Bronchial smooth muscle cell (primary cell): ENCODE results near the gene CD47. TPM values are rescaled to one million over a fixed set of nuclear protein-coding genes. Genes with fewer than 3 reads are reported as not detected.

ENCODE experiments used
- total RNA-seq: library from RNA; depleted of rRNA; stranded (reverse); fragments of >200 nt; gene quantifications from 2 replicates; pipeline ENCODE4 v1.2.1, GENCODE V29; 2014

The CD47 gene
- 75.8 and 86.5 TPM in 2 replicates for total RNA-seq

DNA sequence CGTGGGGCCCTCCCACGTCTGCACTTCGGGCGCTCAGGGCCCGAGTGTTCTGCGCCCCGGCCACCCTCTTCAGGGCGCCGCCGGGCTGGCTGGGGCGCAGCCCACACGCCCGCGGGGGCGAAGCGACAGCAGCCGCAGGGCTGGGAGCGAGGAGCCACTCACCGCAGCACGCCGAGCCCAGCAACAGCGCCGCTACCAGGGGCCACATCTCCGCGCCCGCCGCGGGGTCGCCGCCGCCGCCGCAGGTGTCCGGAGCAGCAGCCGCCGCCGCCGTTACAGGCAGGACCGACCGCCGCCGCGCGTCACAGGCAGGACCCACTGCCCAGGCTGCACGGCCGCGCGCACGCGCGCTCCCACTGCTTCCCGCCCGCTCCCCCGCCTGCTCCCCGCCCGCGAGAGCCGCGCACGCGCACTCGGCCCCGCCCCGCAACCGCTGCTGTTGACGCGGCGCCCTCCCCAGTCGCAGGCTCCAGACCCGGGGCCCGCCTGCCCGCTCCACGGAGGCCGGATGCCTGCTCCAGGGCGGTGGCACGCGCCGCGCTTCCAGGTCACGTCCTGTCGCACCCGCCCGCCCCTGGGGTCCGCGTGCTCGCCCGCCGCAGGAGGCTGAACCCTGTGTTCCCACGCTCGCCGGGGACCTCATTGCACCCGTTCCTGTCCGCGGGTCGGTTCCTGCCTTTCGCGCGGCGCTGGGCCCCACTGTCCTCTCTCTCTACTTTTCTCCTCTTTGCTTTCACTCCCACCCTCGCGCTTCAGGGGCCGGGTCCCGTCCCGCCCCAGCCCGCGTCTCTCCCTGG, at the start of gene CD47:
CD47 (minus strand) TSS at position 331 of the 797 bp plus-strand sequence; CDS start at position 208, 123 bp downstream.

Other genes starting within 250 kb of the CD47 start
- 70.5 and 70.9 TPM in 2 replicates for gene IFT57, start 131.4 kb upstream of the CD47 start, total RNA-seq
- gene HHLA2, start 205.5 kb upstream of the CD47 start, total RNA-seq = 0.09 TPM in 1 of 2 replicates, not detected in the other